CD4-positive, alpha-beta T cell treated with Interleukin-4 for 1 hour (primary cell): ENCODE measurements around the gene MUS81.

Experiments used
- DNase-seq, 2 donors: peaks; one replicate each; pipeline ENCODE4 v3.0.0-alpha.2; 2020 to 2022

MUS81 gene

GRCh38 chr11:65849366-65849765, 10.9 kb upstream of the MUS81 start:
- no peak for DNase-seq

- DNase-seq = no peak
Observed at GRCh38 chr11:65849771-65850216, 10.4 kb upstream of the MUS81 start.

GRCh38 chr11:65850217-65851082, 9.8 kb upstream of the MUS81 start:
- DNase-seq = no peak

GRCh38 chr11:65851083-65851579, 9.1 kb upstream of the MUS81 start:
- DNase-seq = peak in 1 of 2 donors; percentile 39

- no peak for DNase-seq
Observed at GRCh38 chr11:65851811-65852507, 8.3 kb upstream of the MUS81 start.

- no peak for DNase-seq
Observed at GRCh38 chr11:65852508-65853245, 7.6 kb upstream of the MUS81 start.

- DNase-seq = no peak
Observed at GRCh38 chr11:65853246-65853979, 6.8 kb upstream of the MUS81 start.

- DNase-seq = no peak
Observed at GRCh38 chr11:65854161-65854592, 6.1 kb upstream of the MUS81 start.

- DNase-seq = no peak
Observed at GRCh38 chr11:65854852-65855837, 5.1 kb upstream of the MUS81 start.

- no peak for DNase-seq
Observed at GRCh38 chr11:65855927-65856363, 4.3 kb upstream of the MUS81 start.

- DNase-seq = peak; percentile 85 to 87
Observed at GRCh38 chr11:65856689-65857499, 3.3 kb upstream of the MUS81 start.

- DNase-seq = peak; percentile 35 to 65
Observed at GRCh38 chr11:65857500-65857852, 2.8 kb upstream of the MUS81 start.

GRCh38 chr11:65857853-65858680, 2.2 kb upstream of the MUS81 start, which contains the start of gene CFL1:
CFL1 (minus strand) TSS chr11:65858180; CDS start chr11:65858099, 81 bp downstream.
- DNase-seq = peak; percentile 97 to 98

GRCh38 chr11:65858681-65859087, 1.5 kb upstream of the MUS81 start:
- no peak for DNase-seq

- DNase-seq = peak; percentile 97
Observed at GRCh38 chr11:65859095-65859811, 980 bp upstream of the MUS81 start.

GRCh38 chr11:65859812-65860277, 388 bp upstream of the MUS81 start:
- no peak for DNase-seq

GRCh38 chr11:65861165-65861505, 902 bp downstream of the MUS81 start:
- no peak for DNase-seq

- no peak for DNase-seq
Observed at GRCh38 chr11:65861533-65862183, 1.4 kb downstream of the MUS81 start.
